HG03045 (cell line): ENCODE data around the gene TMEM72.

ENCODE experiments used
- ATAC-seq: cut with Tn5 transposase; IDR thresholded peaks from one replicate; pipeline ENCODE4 v1.9.1; 2021; ENCODE audit warnings: mild to moderate bottlenecking, moderate library complexity; ENCODE audit not compliant: unreplicated experiment

TMEM72 gene

DNA sequence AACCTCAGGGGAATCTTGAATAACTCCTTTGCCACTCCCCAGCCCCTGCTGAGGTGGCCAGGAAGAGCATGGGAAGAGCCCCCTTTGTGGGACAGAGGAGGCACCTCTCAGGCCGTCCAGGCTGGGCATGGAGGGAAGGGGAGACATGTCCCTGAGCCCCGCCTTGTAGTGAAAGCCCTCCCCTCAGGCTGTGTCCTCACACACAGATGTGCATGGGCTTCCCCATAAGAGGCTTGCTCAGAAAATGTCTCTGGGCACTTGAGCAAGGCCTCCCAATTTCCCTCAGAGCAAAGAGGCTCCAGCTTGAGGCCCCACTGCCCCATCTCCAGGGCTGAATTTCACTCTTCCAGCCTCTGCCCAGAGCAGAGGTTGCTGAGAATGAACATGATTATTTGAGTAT is 3.8 kb downstream of the TMEM72 start:
- ATAC-seq, result no peak

DNA sequence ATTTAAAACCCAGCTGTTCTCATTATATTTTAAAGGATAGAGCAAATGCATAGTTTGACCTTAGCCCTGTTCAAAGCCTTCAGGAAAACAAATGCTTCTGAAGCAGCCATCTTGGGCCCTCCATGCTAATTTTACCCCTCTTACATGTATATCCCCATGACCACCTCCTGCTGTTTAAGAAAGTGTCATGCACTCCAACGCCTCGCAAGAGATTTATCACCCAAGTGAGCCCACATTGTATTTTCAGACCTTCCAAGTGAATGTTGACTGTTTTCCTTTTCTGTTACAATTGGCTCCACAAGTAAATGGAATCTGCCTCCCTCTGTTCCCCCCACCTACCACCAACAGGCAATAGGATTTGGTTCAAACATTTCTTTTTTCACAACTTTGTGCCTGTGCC is 5.3 kb downstream of the TMEM72 start:
- no peak for ATAC-seq

DNA sequence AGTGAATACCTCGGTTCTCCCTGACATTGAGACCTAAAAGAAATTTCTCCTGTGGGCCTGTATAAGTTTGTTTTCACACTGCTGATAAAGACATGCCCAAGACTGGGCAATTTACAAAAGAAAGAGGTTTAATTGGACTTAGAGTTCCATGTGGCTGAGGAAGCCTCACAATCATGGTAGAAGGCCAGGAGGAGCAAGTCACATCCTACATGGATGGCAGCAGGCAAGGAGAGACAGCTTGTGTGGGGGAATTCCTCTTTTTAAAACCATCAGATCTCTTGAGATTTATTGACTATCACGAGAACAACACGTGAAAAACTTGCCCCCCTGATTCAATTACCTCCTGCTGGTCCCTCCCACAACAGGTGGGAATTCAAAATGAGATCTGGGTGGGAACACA is 6.7 kb downstream of the TMEM72 start:
- no peak for ATAC-seq

DNA sequence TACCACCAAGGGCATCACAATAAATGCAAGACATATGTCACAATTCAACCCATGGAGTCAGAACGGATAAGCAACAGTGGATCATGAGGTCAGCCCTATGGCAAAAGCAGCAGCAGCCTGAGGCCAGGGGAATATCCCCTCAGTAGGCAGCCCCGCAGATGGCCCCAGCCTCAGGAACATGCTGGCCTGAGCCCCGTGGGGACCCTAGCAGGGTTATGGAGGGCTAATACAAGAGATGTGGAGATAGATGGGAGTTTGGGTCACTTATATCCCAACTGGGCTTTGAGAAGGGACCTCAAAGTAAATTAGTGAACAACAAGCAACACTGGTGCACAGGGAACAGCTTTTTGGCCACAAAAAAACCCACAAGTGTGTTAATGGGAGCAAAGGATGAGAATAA is 9.1 kb downstream of the TMEM72 start:
- no peak for ATAC-seq

DNA sequence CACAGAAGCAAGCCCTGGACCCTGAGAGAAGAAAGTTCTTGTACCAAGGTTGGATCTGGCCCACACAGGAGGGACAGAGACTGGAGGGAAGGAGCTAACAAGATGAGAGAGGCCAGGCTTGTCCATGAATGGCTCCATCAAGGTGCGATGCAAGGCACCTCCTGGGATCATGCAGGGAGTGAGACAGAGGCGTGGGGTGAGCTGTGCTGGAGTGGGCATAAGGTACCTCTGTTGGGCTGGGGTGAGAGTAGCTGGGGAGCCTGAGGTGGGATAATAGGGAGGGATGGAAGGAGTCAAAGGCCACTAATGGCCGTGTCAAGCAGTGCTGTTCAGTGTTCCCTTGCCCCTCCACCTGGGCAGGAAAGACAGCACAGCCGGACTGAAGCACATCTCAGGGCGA is 9.9 kb downstream of the TMEM72 start:
- no peak for ATAC-seq

DNA sequence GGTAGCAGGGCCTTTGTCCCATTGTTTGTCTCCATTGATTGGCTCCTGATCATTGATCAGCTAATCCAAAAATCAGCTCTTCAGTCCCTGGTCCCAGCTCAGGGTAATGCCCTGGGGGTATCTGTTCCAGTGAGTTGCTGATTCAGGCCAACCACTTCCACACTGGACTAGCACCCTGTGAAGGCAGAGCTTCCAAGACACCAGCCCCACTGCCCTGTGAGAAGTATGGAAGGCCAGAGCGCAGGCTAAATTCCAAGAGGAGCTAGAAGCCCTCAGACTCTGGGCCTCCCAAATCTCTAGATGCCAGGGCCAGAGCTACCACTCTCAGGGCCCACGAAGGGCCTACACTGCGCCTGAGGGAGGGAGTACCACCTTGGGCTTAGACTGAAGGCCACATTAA is 10.4 kb downstream of the TMEM72 start:
- ATAC-seq, result no peak

DNA sequence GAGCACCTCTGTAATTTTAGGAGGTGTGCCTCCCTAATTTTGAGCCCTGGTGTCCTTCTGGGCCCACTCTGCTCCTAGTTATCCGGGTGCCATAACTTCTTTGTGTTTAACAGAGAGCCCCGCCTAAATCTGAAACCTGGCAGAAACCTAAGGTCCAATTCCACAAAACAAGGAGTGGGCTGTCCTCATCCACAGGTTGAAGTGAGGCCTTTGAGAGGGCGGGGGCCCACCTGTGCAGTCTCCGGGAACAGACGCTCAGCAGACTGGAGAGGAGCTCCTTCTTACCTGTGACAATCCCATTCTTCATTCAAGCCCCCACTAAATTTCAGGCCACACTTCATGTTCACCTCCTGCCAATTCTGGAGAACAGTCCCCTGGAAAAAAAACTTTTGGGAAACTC is 10.9 kb downstream of the TMEM72 start:
- no peak for ATAC-seq

DNA sequence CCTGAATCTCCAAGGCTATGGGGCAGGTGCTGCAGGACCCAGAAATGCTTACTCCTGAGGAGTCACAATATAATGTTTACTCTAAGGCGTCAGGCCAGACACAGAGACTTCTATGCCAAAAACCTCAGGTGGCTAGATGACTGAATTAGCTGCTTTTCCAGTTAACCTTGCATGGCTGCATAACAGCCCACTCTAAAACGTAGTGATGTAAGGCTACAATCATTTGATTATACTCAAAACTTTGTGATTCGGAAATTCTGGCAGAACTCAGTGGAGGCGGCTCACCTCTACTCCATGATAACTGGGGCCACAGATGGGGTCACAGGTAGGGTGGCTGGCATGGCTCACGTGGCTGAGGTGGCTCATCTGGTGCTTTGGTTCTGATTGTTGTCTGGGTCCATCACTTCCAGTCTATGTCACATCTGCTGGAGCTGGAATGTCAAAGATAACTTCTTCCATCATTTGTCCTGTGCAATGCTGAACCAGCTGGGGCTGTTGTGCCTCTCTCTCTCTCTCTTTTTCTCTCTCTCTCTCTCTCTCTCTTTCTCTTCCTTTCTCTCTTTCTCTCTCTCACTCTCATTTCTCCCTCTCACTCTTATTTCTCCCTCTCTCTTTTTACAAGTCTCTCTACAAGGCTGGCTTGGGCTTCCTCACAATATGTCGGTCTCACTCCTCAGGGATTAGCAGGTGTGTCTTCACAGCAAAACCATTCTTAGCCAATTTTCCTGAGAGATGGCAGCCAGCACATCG is 11.8 kb downstream of the TMEM72 start:
- ATAC-seq, result no peak

DNA sequence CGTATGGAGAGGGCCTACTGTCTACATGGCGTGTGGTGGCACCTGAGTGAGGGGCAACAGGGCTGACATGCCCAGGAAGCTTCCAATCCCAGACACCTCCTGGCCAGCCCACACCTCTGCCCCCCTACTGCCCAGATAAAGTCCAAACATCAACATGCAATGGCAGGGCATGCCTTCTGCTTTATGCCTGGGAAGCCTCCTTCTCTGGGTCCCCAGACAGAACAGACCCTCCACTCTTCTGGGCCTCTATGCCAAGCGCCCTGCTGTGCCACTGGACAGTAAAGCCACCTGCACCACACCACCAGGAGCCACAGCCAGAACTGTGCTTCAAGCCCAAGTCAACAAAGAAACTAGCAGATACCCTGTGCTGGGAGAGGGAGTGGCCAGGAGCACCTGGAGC is 12.5 kb downstream of the TMEM72 start:
- no peak for ATAC-seq

DNA sequence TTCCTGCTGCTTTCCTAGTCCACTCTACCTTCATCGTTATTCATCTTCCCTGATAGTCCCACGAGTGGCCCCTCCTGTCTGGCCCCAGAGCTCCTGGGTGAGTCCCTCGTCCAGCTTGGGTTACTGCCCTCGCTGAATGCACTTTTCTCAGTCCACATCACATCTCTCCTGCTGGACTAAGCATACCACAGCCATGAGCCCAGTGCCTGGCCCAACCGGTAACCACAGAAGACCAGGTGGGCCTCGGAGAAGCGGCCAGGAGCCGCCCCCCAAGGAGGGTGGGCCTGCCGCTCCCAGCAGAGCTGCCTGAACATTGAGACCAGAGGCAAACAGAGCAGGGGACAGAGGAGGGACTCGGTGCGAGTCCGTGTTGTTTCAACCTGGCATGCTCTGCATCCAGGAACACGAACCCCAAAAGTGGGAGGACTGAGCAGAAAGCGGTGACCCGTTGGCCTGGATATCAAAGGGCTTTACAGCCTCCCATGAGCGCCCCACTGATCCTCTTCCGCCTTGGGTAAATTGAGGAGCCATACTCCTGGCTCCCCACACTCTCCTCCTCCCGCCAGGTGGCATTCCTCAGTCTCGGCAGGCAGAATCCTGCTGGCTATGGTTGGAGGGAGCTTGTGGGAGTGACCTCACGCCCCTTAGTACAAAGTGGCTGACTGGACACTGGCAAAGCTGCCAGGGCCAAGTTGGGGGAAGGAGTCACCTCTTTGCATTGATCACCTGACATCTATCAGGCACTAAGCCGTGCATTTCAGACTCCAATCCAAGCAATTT is 13.3 kb downstream of the TMEM72 start:
- ATAC-seq, result no peak

DNA sequence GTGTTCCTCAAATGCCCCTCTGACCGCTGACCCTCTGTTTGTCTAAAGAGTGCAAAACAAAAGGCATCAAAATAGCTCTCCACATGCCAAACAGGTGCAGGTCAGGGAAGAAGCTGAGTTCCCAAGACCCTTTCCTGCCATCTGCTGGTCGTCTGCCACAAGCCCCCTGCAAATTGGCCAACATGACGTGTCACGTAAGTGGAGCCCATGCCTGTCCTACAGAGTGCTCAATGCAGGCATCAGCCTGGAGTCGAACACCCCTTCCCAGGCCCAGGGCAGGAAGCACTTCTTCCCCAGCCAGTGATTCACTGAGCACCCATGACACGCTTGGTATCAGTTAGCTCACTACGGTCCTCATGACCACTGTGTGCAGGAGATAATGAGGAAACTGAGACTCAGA is 14.1 kb downstream of the TMEM72 start:
- no peak for ATAC-seq

DNA sequence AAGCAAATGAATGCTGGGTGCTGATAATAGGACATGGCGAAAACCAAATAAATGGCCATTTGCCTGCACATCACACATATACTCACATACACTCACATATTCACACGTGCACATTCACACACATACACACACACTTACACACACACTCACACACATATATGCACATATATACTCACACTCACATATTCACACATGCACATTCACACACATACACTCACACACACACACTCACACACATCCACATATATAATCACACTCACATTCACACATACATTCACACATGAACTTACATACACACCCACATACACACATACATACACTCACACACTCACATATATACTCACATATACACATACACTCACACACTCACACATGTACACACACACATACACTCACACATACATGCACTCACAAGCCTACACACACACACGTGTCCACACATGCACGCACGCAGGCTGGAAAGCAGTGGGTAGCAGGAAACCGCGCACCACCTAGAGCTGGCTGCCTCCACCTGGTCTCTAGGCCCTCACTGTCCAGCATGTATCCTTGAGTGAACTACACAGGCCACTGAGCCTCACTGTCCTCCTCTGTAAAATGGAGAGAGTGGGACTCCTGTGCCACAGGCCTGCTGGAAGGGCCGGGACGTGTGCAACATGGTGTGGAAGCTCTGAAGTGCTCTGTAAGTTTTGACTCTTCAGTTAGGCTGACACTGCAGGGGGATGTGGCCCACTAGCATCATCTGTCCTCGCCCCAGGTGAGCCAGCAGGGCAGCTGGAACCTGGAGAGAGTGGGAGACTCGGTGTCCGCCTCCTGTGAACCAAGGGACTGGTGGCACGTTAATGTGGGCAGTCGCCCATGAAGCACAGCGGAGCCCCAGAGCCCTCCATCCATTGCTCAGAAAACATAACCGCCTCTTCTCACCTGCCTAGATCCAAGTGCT is 14.9 kb downstream of the TMEM72 start:
- no peak for ATAC-seq

DNA sequence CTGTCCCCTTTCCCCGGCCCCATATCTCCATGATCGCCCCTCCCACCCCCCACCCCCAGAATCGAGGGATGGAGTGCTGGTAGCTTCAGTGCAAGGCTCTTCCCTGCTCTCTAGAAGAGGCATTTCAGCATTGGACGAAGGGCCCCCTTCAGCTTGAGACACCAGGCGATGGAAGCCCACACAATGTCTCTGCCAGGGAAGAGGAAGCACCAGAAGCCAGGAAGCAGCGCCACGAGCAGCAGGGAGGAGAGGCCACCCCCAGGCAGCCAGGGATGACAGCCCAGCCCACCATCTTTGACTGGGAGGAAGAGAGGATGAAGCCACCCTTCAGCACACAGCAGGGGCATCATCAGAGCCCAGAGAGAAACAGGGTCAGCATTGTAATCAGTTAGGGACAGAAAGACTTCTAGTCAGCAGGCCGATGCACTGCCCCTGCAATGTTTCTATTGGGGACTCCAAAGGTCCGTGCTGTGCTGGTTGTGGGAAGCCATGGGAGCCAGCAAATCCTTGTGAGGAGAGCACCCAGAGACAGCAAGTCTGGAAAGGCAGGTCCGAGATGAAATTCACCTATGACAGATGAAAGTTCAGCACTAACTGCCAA is 15.7 kb downstream of the TMEM72 start:
- ATAC-seq, result no peak

DNA sequence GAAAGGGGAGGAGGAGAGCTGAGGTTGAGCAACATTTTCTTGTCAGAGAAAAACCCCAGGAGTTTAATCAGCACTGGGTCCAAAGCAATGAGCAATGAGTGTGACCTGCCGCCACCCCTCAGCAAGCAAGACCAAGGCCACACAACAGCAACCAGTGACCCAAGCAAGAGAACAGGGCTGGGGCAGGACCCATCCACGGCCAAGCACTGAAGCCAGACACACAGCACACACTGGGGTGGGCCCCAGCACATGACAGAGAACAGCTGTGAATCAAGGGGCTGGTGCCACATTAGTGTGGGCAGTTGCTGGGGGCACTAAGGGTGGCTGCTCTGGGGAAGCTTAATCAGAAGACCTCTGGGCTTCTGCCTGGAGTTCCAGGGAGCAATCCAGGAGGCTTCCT is 16.2 kb downstream of the TMEM72 start:
- no peak for ATAC-seq

DNA sequence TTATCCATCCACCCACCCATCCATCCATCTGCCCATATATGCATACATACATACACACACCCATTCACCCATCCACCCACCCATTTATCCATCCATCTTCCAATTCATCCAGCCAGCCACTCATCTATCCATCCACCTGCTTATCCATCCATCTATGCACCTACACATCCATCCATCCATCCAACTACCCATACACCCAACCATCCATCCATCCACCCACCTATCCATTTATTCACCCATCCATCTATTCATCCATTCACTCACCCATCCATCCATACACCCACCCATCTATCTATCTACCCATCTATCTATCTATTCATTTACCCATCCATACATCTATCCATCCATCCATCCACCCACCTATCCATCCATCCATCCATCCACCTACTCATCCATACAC is 17.3 kb downstream of the TMEM72 start:
- no peak for ATAC-seq

DNA sequence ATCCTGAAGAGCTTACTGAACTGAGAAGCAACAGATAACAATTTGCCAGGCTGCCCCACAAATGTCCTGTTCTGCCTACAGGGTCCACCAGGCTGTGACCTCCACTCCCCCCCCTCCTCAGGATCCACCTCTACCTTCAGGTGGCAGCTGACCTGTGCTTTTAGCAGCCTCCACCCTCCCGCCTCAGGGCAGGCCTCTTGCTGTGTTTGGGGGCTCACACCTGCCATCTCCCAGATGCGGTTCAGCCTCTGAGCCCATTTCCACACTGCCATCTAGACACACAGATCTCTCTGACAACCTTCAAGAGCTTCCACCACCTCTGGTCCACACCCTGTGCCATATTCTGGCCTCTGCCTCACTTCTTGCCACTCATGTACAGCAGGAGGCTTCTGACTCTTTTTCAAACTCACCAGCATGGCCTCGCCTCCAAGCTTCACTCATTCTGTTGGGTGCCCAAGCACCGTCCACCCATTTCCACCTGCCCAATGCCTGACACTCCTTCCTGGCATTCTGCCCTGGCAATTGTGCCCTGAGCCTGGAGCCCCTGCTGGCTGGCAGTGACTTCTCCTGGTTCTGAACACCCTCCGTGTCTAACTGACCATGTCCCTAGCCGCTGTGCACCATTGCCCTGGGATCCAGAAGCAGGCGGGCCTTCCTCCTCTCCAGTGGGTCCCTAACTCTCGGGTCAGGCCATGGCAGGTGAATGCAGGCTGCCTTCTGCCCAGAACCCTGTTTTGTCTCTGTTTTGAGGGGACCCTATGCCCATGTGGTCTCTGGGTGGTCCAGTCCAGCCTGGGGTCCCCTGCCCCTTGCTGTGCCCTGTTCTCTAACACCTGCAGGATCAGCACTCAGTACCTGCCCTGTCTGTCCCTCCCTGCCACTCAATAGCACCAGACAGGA is 18.5 kb downstream of the TMEM72 start:
- ATAC-seq, result no peak

DNA sequence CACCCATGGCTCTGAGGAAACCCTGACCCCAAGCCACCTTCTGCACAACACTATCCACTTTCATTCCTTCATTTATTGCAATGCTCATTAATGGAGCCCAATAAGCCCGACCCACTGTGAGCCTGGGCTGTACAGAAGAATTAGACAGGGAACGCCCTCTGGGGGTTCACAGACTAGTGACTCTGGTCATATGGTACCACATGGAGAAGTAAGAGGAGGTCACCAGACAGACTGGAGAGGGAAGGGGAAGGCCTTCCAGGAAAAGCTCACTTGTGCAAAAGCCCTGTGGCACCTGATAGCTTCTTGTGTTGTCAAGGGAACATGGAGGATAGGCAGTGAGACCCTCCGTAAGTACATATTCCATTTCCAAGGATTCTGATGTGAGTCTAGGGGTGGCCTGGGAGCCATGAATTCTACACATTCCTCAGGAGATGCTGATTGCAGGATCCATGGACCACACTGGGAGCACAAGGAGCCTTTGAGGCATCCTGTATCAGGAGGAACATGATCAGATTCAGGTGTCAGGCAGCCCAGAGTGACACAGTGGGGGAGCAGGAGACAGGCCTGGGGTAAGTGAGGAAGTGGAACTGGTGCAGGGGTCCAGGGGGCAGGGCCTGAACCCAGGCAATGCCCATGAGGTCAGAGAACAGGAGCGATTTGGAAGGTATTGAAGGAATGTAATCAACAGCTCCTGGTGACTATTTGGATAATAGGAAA is 19.9 kb downstream of the TMEM72 start:
- ATAC-seq, result no peak

DNA sequence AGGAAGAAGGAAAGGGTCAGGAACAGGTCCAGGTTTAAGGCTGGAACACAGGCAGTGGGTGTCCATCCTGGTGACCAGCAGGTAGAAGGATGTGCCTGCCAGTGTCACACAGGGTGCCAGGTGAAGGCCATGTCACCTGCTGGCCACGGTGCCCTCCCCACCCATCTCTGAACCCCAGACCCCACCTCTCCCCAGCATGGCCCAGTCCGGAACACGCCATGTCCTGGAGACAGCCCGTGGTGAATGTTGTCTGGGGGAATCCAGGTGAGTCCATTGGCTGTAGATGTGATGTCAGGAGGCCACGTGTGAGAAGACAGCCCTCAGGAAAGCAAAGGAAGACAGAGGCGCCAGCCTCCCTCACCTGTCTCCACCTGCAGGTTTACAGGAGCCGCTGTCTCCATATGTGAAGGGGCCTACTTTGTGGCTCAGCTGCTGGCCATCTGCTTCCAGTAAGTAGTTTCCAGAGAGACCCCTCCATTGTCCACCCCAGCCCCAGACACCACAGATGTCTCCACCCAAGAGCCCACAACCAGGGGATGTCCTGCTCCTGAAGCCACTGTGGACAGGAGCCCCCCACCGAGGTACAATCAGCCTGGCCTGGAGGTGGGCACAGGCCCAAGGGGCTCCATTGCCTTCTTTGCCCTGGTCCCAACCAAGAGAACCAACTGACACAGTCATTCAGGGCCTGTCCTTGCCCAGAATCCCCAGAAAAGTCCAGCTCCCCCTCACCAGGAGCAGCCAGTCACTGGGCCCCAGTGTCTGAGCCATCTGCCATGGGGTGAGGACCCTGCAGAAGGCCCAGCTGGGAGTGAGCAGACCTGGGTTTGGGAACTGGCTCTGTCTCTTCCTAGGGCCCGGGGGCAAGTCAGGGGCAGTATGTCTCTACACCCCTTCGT is 20.7 kb downstream of the TMEM72 start:
- no peak for ATAC-seq
